ENCODE data around the gene XRCC1. TPM values are rescaled to one million over a fixed set of nuclear protein-coding genes. Genes with fewer than 3 reads are reported as not detected.

XRCC1 gene
- total and polyA plus RNA-seq, 2 of the 8 experiments (the other 6 are each of a cell fraction or from before 2014, with no cell fraction given) = 42.5 to 44.4 TPM

- no peak overlapping the region for H2AK5ac ChIP-seq (ENCODE audit: low read depth, low read length)
- POLR2A ChIA-PET (ENCODE audit: partially characterized antibody) = interaction anchor here (0.6 to 1.1 kb wide), 3 partner anchors 14 to 99 kb away, joined by 3 to 4 read pairs (median 3); partner anchors contain the start of gene XRCC1
- no peak overlapping the region for H3K23ac ChIP-seq (ENCODE audit: insufficient read length)
- H2BK15ac ChIP-seq (ENCODE audit: low read length) = no peak overlapping the region
- H4K8ac ChIP-seq (ENCODE audit: extremely low read depth, insufficient read depth, low read length) = no peak overlapping the region
- FAIRE-seq = no peak
- H3K4me2 ChIP-seq (ENCODE audit: insufficient read depth in 1 of 2, low read depth in 2 of 2, low read length in 2 of 2) = no peak overlapping the region
- H2BK120ac ChIP-seq (replicated peaks; ENCODE audit: low read depth, low read length) = no peak overlapping the region
- TF ChIP-seq SIRT6 (IDR thresholded peaks at IDR 0.05; ENCODE audit: low read length) (no peak), TCF12 (IDR thresholded peaks at IDR 0.05; ENCODE audit: low read depth, low read length) (no peak)
- H2BK5ac ChIP-seq (ENCODE audit: low read depth, low read length) = no peak overlapping the region
- no peak overlapping the region for H3K4ac ChIP-seq (replicated peaks; ENCODE audit: insufficient read length, low read depth, low read length)
- no peak overlapping the region for H2AFZ ChIP-seq (ENCODE audit: low read length)
- H3K56ac ChIP-seq (replicated peaks; ENCODE audit: insufficient read length, low read depth, low read length) = no peak overlapping the region
- CTCF ChIA-PET (ENCODE audit: partially characterized antibody) = interaction anchor here (1.2 to 10.7 kb wide), 6 partner anchors 11 to 39 kb away, joined by 3 to 122 read pairs (median 4); partner anchors contain the start of genes IRGQ, PINLYP, XRCC1 and ZNF575
- H3K4me1 ChIP-seq (replicated peaks in 1 of 4; ENCODE audit: control insufficient read depth in 3 of 4, insufficient read depth in 4 of 4, low read length in 3 of 4) = no peaks in the 10 kb centered on the region
- no peaks in the 10 kb centered on the region for H3K79me2 ChIP-seq (ENCODE audit: control insufficient read depth in 1 of 2, insufficient read depth in 2 of 2, low read length in 2 of 2)
- no peaks in the 10 kb centered on the region for H3K9me3 ChIP-seq (ENCODE audit: insufficient read depth in 2 of 2, low read depth in 1 of 2, low read length in 1 of 2)
- H2BK12ac ChIP-seq (ENCODE audit: low read depth, low read length) = no peak overlapping the region
- H4K20me1 ChIP-seq (replicated peaks in 1 of 2; ENCODE audit: control insufficient read depth in 1 of 2, insufficient read depth in 2 of 2, low read length in 2 of 2) = peaks cover 0 to 8% of the 10 kb centered on the region in 2 experiments
- no peak overlapping the region for H3K4me3 ChIP-seq (ENCODE audit: extremely low read depth in 1 of 4, insufficient read depth in 2 of 4, low read depth in 3 of 4, low read length in 4 of 4)
- H3K18ac ChIP-seq (ENCODE audit: extremely low read depth, low read length) = no peak overlapping the region
- no peak overlapping the region for H3K14ac ChIP-seq (ENCODE audit: insufficient read length)
- no peak overlapping the region for H3K9ac ChIP-seq (replicated peaks in 1 of 4; ENCODE audit: extremely low read depth in 1 of 4, low read depth in 3 of 4, low read length in 3 of 4)
- H3K79me1 ChIP-seq (ENCODE audit: low read depth, low read length) = no peaks in the 10 kb centered on the region; the same call in 1 of the 2 replicates
- H3K23me2 ChIP-seq (ENCODE audit: low read depth, low read length) = no peaks in the 10 kb centered on the region
- H3K27ac ChIP-seq (ENCODE audit: low read depth, low read length) = no peak overlapping the region
- H4K91ac ChIP-seq (replicated peaks; ENCODE audit: insufficient read length, low read length) = no peak overlapping the region
- no peak for DNase-seq (ENCODE audit: low read depth in 1 of 2, low spot score in 2 of 2)
- H3K36me3 ChIP-seq (ENCODE audit: control insufficient read depth in 2 of 4, insufficient read depth in 4 of 4, low read length in 3 of 4) = peaks cover 0 to 8% (median 0%) of the 10 kb centered on the region in 4 experiments; a peak in 2 of 8 replicates
- H3K27me3 ChIP-seq (replicated peaks in 1 of 4; ENCODE audit: control insufficient read depth in 3 of 4, extremely low read depth in 1 of 4, insufficient read depth in 3 of 4, low read length in 3 of 4) = no peaks in the 10 kb centered on the region
- WGBS, 2 experiments (ENCODE audit: extremely low coverage in 1 of 2, insufficient coverage in 1 of 2, insufficient read length in 1 of 2, insufficient replicate concordance in 2 of 2, low coverage in 1 of 2, low lambda C conversion rate in 2 of 2, missing lambda C conversion rate in 1 of 2) = 89% methylated on average over 12 of the region's 12 CpGs; no CpG with 5 or more reads in 1 of the 2 experiments
- H2BK20ac ChIP-seq (ENCODE audit: low read length) = no peak overlapping the region
- no peak overlapping the region for H4K5ac ChIP-seq (ENCODE audit: insufficient read length, low read depth, low read length)
Observed at GRCh38 chr19:43561139-43561970, 14.0 kb downstream of the XRCC1 start.
